DMS79 treated with DMSO at 0.1 percent for 48 hours (cell line): Measurements from ENCODE around the gene ARMC5.
"Not testable (repeated sequence)": the region's sequence is repeated elsewhere in the genome, so short reads cannot be mapped to it uniquely, and the experiment has no call there.

Experiments
- DNase-seq: peaks from one replicate; lab custom pipeline; 2025; lab: John Stamatoyannopoulos, UW

The ARMC5 gene, protein sequence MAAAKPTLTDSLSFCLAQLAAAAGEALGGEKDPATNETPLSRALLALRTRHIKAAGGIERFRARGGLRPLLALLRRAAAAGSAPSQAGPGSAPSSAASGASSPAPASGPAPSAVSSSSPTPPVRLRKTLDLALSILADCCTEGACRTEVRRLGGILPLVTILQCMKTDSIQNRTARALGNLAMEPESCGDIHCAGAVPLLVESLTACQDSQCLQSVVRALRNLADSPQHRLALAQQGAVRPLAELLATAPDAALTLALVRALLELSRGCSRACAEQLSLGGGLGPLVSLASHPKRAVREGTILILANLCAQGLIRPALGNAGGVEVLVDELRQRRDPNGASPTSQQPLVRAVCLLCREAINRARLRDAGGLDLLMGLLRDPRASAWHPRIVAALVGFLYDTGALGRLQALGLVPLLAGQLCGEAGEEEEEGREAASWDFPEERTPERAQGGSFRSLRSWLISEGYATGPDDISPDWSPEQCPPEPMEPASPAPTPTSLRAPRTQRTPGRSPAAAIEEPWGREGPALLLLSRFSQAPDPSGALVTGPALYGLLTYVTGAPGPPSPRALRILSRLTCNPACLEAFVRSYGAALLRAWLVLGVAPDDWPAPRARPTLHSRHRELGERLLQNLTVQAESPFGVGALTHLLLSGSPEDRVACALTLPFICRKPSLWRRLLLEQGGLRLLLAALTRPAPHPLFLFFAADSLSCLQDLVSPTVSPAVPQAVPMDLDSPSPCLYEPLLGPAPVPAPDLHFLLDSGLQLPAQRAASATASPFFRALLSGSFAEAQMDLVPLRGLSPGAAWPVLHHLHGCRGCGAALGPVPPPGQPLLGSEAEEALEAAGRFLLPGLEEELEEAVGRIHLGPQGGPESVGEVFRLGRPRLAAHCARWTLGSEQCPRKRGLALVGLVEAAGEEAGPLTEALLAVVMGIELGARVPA

DNA sequence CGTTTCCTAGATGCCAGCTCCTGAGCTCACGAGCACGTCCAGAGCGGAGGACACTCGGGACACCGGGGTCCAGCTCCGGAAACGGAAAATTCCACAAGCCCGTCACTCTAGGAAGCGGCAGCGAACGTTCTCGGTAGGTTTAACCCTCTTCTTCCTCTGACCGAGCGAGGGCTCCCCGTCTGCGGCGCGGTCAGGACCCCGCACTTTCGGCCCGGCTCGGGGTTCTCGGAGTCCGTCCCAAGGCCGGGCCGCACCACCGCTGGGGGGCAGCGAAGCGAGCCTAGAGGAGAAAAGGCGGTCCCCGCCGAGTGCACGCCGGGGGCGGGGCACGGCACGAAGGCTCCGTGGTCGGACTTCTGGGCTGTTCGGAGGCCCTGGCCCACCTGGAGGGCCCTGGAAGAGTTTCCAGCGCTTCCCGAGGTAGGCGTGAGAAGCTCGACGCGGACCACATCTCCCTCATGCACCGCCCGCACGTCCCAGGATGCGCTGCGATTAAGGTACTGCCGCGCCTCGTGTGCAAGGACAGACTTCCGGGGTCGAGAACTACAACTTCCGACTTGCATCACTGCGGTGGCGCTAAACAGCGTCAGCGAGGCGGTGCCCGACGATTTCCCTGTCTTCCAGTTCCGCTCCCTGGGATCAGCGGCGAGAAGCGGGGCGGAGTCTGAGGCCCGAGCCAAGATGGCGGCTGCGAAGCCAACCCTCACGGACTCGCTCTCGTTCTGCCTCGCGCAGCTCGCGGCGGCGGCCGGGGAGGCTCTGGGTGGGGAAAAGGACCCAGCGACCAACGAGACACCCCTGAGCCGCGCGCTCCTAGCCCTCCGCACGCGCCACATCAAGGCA is at the start of gene ARMC5:
Gene ARMC5, plus strand, starts transcription at position 658 of the 843 bp plus-strand sequence. Its CDS starts 24 bp downstream, at position 682.
- peak; percentile 94 for DNase-seq

GRCh38 chr16:31410082-31410481 is 49.2 kb upstream of the ARMC5 start:
- no peak for DNase-seq

DNA sequence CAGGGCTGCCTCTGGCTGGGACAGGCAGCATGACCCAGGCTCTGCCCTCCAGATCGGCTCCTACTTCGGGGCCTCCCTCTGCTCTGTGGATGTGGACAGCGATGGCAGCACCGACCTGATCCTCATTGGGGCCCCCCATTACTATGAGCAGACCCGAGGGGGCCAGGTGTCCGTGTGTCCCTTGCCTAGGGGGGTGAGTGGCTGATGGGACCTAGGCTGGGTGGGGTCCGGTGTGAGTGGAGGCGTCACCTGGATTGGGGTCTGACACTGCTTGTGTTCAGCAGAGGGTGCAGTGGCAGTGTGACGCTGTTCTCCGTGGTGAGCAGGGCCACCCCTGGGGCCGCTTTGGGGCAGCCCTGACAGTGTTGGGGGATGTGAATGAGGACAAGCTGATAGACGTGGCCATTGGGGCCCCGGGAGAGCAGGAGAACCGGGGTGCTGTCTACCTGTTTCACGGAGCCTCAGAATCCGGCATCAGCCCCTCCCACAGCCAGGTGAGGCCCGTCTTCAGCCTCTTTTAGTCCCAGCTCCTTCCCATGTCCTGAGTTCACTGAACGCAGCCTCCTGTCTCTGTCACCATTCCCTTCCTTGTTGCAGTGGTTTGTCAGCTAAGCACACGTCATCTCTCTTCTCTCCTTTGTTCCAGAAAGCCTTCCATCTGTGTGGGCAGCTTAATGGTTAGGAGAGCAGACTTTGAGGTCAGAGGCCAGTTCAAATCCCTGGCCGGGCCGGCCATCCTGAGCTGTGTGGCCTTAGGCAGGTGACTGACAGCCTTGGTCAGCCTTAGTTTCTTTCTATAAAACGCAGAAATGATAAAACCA is 48.1 kb upstream of the ARMC5 start:
- no peak for DNase-seq

GRCh38 chr16:31412750-31413149 is 46.6 kb upstream of the ARMC5 start:
- DNase-seq, result no peak

DNA sequence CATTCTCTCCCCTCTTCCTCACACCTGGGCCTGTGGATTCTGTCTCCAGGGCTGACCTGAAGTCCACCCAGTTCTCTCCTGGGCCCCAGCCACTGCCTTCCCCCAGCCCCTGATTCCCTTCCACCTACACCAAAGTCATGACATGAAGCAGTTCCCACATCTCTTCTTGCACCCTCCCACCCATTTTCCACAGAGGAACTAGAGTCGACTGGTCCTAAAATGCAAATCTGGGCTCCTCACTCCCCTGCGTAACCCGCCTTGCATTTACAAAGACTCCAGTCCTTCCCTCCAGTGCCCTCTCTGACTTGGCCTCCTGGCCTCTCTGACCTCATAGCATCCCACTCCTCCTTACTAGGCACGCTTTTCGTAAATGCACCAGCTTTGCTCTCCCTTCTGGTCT is 45.9 kb upstream of the ARMC5 start:
- no peak for DNase-seq

DNA sequence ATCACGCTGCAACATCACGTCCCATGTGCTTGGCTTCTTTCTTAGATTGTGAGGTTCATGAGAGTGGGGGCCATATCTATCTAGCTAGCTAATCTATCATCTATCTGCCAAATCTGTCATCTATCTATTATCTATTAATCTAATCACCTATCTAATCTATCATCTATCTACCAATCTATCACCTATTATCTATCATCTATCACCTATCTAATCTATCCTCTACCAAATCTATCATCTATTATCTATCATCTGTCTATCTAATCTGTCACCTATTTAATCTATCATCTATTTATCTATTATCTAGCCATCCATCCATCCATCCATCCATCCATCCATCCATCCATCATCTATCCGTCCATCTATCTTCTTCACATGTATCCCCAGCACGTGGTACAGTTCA is 45.4 kb upstream of the ARMC5 start:
- no peak for DNase-seq

GRCh38 chr16:31414706-31415105 is 44.6 kb upstream of the ARMC5 start:
- no peak for DNase-seq

DNA sequence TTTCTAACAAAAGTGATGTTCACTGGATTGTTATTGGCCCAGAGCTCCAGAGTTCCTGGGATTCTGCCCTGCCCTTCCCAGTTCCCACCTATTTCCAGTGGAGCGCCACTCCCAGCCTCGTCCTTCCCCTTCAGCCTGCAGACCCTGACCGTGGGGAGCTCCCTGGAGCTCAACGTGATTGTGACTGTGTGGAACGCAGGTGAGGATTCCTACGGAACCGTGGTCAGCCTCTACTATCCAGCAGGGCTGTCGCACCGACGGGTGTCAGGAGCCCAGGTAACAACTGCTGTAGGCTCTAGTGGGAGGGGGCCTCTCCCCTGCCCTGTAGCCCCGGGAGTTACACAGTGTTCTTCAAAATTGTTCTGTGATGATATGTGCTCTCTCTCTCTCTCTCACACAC is 42.9 kb upstream of the ARMC5 start:
- no peak for DNase-seq

DNA sequence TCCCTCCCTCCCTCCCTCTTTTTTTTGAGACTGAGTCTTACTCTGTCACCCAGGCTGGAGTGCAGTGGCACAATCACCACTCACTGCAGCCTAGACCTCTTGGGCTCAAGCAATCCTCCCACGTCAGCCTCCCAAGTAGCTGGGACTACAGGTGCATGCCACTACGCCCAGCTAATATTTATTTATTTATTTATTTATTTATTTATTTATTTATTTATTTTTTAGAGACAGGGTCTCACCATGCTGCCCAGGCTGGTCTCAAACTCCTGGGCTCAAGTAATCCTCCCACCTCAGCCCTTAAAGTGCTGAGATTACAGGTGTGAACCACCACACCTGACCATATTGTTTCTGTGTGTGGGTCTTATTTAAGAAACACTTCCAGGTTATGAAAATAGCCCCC is 42.3 kb upstream of the ARMC5 start:
- DNase-seq, result not testable (repeated sequence)

DNA sequence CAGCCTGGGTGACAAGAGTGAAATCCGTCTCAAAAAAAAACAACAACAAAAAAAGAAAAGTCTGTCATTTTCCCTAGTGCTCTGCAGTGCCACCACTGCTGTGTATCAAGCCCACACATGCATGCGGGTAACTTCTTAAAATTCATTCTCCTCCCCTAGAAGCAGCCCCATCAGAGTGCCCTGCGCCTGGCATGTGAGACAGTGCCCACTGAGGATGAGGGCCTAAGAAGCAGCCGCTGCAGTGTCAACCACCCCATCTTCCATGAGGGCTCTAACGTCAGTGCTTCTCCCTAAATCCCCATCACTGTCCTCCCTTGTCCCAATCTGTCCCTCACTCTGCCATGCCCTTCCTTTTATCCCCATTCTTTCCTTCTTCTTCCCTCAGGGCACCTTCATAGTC is 41.4 kb upstream of the ARMC5 start:
- no peak for DNase-seq

- no peak for DNase-seq
These were observed 39.3 kb upstream of the ARMC5 start for GRCh38 chr16:31420037-31420436.

DNA sequence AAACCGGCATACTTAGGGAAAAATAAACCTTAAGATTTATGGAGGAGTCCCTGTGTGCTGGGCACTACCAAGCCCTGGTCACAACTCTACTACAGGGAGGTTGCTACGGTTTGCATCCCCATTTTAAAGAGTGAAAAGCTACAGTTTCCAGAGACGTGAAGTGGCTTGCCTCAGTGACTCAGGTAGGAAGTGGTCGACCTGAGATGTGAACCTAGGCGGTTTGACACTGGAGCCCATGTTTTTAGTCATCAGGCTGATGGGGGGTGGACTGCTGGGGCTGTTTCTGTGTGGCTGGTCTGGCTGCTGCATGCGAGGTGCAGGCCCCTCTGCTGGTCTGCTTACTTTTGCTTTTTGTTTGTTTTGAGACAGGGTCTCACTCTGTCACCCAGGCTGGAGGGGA is 37.7 kb upstream of the ARMC5 start:
- DNase-seq, result no peak

DNA sequence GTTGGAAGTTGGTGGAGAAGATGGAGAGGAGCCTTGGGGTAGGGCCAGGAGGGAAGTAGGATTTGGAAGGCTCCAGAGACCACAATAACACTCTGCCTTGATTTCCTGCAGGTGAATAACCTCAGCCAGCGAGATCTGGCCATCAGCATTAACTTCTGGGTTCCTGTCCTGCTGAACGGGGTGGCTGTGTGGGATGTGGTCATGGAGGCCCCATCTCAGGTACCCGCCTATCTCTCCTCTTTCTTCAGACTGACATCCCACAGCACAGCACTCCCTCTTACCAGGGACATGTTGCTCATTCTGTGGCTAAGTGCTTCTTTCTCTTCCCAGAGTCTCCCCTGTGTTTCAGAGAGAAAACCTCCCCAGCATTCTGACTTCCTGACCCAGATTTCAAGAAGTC is 36.1 kb upstream of the ARMC5 start:
- no peak for DNase-seq

DNA sequence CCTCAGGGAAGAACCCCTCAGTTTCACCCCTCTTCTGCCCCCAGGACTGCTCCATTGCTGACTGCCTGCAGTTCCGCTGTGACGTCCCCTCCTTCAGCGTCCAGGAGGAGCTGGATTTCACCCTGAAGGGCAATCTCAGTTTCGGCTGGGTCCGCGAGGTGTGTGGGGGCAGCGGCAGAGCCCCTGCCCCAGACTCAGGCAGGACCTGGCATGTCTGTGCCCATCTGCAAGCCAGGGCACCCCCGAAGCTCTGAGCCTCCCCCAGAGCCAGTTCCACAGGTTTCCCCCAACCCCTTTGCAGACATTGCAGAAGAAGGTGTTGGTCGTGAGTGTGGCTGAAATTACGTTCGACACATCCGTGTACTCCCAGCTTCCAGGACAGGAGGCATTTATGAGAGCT is 35.5 kb upstream of the ARMC5 start:
- no peak for DNase-seq

DNA sequence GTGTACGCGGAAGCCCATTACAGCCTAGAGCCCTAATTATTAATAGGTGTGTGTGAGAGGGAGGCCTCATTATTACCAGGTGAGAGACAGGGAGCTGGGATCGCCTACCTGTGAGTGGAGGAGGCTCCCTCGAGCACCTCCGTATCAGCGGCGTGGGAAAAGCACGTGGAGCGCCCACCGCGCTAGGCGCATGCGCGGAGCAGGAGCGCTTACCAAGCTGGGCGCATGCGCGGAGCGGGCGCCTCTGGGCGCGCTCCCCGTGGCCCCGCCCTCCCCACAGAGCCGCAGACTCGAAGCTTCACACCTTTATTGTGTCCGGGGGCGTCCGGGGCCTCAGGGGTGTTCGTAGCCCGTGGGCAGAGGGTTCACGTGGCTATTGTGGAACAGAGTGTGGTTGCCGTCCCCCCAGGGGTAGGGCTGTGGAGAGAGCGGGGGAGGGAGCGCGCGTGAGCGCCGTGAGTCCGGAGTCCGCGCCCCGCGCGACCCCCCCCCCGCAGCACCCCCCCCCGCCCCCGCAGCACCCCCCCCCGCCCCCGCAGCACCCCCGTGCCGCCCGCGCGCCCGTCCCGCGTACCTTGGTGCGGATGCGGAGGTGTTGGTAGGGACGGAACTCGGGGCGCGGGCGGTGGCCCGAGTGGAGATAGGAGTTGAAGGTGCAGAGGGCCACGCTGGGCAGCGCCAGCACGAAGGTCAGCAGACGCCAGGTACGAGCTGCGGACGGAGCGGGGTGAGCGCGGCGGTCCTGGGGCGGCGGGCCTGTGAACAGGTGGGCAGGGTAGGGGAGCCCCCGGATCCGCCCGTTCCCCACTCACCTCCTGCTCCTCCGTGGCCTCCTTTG is 31.6 kb upstream of the ARMC5 start:
- DNase-seq, result no peak

DNA sequence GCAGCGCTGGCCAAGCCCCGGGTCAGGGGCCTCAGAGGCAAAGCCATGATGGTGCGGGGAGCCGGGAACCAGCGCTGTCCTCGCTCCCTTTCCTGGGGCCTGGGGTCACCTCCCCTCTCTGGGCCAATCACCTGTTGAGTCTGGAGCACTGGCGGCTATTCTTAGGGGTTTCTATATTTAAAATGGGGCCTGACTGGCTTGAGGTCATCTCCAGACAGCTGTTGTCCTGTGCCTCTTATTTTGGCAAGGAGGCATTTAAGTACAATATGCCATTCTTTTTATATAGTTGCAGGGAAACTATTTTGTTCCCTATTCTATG is 31.1 kb upstream of the ARMC5 start, which contains the start of gene COX6A2:
Gene COX6A2, minus strand, starts transcription at position 82 of the 319 bp plus-strand sequence. Its CDS starts 35 bp downstream, at position 47.
- DNase-seq, result no peak

DNA sequence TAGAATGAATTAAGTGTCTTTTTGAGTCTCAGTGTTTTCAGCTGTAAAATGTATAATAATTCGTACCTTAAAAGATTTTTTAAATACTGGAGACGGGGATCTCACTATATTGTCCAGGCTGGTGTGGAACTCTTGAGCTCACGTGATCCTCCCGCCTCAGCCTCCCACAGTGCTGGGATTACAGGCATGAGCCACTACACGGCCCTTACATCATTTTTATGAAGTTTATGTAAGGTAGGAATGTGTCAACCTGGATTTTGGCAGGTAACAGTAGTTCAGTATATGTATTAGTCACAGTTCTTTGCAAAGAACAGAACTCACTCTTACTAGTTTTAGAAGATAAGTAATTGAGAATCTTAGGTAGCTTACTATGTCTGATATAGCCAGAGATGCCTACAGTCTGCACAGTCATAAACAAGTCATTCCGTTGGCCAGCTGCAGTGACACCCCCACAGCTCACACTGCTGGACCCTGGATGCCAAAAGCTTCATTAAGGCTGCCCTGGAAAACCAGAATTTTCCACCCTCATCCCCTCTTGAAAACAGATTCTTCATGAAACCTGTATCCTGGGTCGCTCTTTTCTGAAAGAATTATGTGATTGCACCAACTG is 30.6 kb upstream of the ARMC5 start:
- DNase-seq, result no peak

- no peak for DNase-seq
These were observed 30.0 kb upstream of the ARMC5 start for GRCh38 chr16:31429314-31429713.

DNA sequence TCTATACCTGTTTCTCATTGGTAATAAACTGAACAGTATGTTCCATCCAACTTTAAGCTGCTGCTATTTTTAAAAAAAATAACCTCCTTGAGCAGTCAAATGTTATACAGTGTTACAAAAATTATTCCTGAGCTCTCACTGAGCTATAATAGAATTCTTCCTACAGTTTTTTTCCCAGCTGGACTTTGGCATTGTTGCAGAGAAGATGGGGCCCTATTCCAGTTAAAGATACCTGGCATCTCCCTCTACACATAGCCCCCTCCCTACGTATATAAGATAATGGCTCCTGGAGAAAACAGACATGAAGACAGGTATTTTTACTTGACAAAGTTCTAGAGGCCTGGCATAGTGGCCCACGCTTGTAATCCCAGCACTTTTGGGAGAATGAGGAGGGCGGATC is 29.5 kb upstream of the ARMC5 start:
- DNase-seq, result no peak
